Fibroblast of skin of abdomen (primary cell): ENCODE data around the gene RMC1. TPM values are rescaled to one million over a fixed set of nuclear protein-coding genes. Genes with fewer than 3 reads are reported as not detected.
"Not testable (repeated sequence)": the region's sequence is repeated elsewhere in the genome, so short reads cannot be mapped to it uniquely, and the experiment has no call there.

Experiments
- DNase-seq: peaks from one replicate; pipeline ENCODE4 v3.0.0-alpha.2; 2013
- polyA plus RNA-seq, 2 experiments: library from polyadenylated mRNA; unstranded; fragments of 120-200 nt; gene quantifications; one replicate each; pipeline ENCODE4 v1.2.1, GENCODE V29; 2013; ENCODE audit not compliant: insufficient read length in 2 of 2

RMC1 gene
- polyA plus RNA-seq (2013, experiment 1 of 2; ENCODE audit: insufficient read length), result 19.2 TPM
- 17.1 TPM for polyA plus RNA-seq (2013, experiment 2 of 2; ENCODE audit: insufficient read length)

- DNase-seq, result peak; percentile 93
These were observed at the start of gene RMC1 for GRCh38 chr18:23503038-23503962. RMC1 (plus strand) TSS chr18:23503511; CDS start chr18:23503619, 108 bp downstream.

DNA sequence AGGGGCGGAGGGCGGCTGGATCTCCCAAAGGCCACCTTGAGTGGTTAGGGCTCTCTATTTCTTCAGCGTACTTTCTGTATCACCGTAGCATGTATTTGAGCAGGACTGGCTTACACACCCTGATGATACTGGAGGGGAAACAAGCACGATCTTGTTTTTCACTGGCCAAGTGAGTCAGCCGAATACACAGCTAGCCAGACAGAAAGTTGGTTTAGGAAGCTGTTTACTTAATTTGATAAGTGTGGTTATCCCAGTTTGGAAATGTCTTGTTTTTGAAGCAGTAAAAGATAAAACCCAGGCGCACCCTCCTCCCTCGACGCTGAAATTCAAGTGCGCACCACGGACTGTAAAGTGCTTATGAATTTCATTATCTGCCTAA lies 49.6 kb upstream of the RMC1 start:
- peak; percentile 12 for DNase-seq

- no peak for DNase-seq
These were observed 46.5 kb upstream of the RMC1 start for GRCh38 chr18:23456835-23457234.

DNA sequence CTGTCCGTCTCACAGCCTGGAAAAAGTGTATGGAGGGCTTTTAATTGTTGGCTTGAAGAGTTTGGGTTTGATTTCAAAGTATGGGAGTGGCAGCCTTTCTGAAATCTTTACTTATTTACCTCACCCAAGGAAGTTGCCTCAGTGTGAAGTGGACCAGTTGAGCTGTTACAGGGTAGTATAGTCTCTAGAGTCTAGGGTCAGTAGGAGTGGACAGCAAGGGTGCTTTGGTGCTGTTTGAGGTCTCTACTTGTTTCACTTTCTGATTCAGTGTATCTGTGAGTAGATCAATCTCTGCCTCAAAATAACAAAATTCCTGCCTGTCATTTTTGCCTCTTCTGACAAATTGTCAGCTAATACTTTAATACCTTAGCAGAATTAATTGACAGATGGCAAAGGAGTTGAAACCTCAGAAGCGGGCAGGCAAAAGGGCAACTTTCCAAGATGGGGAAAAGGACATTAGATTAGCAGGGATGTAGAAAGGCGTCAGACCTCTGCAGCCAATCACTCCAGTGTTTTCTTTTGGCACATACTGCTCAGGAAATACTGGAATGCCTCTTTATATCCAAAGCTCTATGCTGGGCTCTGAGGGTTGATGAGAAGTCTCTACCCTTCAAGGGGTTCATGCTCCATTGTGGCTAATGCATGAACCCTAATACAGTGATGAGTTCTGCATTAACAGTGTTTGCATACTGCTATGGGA lies 44.3 kb upstream of the RMC1 start:
- no peak for DNase-seq

DNA sequence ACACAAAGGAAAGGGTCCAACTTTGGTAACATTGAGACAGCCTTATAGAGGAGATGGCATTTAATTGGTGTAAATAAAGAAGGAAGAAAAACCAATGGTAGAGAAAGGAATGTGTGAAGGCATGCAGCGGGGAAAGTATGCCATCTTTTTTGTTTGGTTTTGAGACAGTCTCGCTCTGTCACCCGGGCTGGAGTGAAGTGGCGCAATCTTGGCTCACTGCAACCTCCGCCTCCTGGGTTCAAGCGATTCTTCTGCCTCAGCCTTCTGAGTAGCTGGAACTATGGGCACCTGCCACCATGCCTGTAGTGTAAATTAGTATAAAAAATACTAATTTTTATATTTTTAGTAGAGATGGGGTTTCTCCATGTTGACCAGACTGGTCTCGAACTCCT lies 43.8 kb upstream of the RMC1 start:
- no peak for DNase-seq

- DNase-seq, result no peak
These were observed 42.7 kb upstream of the RMC1 start for GRCh38 chr18:23460285-23461273.

- DNase-seq, result no peak
These were observed 40.4 kb upstream of the RMC1 start for GRCh38 chr18:23462876-23463275.

DNA sequence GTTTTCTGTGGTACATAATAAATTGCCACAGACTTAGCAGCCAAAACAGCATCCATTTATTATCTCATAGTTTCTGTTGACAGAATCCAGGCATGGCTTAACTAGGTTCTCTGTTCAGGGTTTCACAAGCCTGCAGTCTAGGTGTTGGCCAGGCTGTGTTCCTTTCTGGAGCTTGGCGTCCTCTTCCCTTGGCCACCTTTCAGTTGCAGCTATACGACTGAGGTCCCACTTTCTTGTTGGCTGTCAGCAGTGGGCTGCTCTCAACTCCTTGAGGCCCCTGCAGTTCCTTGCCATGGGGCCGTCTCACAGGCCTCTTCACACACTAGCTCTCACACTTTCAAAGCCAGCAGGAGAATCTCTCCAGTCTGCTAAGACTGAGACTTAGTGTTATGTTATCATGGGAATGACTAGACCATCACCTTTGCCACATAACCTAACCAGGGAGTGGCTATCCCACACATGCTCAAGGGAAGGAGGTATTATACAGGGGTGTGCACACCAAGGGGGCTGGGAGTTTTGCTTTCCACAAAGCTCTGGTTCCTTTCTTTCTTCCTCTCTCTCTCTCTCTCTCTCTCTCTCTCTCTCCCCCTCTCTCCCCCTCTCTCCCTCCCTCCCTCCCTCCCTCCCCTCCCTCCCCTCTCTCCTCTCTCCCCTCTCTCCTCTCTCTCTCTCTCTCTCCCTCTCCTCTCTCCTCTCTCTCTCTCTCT lies 34.4 kb upstream of the RMC1 start:
- no peak for DNase-seq

GRCh38 chr18:23470620-23471387 lies 32.5 kb upstream of the RMC1 start:
- no peak for DNase-seq

DNA sequence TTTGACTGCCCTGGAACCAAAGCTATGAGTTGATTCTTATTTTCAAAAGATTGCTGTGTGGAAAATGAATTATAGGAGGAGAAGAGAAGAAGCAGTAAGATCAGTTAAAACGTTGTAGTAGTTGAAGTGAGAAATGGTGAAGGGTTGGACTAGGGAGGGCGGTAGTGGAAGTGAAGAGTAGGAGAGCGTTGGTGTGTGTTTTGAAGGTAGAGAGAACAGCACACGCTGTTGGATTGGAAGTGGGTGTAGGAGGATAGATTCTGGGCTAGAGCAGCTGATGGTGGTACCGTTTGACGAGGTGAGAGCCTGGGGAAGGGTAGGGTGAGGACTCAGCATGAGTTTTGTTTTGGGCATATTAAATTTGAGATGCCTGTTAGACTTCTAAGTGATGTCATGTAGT lies 31.8 kb upstream of the RMC1 start:
- no peak for DNase-seq

- no peak for DNase-seq
These were observed 23.3 kb upstream of the RMC1 start for GRCh38 chr18:23479829-23480505.

- no peak for DNase-seq
These were observed 18.6 kb upstream of the RMC1 start for GRCh38 chr18:23484561-23485182.

GRCh38 chr18:23485386-23485785 lies 17.9 kb upstream of the RMC1 start:
- DNase-seq, result no peak

DNA sequence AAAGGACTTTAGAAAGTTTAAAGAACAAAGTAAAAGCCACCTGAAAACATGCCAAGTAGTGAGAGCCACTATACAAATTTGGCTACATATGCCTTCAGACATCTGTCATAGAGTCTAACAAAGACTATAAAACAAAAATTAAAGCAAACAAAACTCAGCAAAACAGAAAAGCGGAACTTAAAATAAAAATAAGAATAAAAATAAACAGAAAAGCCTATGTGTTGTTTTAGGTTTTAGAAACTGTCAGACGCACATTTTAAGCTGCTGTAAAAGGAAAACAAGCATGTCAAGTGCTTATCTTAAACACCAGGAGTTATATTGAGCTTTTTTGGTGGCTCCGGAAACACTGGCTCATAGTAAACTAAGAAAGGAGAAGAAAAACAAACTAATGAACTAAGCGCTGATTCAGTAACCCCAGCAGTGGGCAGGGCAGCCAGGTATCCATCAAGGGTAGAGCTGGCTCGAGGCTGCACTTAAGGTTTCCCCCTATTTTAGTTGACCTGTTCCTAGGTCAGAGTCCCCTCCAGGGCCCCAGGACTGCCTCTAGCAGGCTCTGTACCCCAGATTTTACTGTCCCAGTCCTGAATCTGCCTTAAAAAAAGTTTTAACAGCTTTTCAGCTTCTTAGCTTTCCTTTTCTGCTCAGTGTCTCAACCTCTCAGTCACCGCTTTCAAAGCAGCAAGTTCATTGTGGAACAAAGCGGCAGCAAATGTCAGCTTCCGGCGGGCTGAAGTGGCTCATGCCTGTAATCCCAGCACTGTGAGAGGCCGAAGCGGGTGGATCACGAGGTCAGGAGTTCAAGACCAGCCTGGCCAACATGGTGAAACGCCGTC lies 15.4 kb upstream of the RMC1 start:
- no peak for DNase-seq

GRCh38 chr18:23489586-23489985 lies 13.7 kb upstream of the RMC1 start:
- DNase-seq, result not testable (repeated sequence)

DNA sequence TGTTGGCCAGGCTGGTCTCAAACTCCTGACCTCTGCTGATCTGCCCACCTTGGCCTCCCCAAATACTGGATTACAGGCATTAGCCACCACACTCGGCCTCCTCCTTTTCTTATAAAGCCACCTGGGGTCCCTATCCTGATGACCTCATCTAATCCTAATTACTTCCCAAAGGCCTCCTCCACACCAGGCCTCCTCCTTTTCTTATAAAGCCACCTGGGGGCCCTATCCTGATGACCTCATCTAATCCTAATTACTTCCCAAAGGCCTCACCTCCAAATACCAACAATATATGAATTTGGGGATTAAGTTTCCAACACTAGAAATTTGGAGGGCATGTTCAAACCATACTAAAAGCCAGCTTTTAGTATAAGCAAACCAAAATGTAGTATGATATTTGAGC lies 9.7 kb upstream of the RMC1 start:
- DNase-seq, result no peak

DNA sequence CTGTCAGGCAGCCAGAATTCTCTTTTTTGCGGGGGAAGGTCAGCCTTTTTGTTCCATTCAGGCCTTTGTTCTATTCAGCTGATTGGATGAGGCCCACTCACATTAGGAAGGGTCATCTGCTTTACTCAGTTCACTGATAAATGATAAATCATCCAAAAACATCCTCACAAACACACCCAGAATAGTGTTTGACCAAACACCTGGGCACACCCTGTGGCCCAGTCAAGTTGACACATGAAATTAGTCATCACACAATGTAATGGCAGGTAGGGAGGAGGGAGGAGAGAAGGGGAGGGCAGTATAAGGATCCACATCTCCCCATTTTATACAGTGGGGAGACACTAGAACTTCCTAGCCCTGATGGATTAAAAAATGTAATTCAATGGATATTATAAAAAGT lies 8.3 kb upstream of the RMC1 start:
- DNase-seq, result no peak

DNA sequence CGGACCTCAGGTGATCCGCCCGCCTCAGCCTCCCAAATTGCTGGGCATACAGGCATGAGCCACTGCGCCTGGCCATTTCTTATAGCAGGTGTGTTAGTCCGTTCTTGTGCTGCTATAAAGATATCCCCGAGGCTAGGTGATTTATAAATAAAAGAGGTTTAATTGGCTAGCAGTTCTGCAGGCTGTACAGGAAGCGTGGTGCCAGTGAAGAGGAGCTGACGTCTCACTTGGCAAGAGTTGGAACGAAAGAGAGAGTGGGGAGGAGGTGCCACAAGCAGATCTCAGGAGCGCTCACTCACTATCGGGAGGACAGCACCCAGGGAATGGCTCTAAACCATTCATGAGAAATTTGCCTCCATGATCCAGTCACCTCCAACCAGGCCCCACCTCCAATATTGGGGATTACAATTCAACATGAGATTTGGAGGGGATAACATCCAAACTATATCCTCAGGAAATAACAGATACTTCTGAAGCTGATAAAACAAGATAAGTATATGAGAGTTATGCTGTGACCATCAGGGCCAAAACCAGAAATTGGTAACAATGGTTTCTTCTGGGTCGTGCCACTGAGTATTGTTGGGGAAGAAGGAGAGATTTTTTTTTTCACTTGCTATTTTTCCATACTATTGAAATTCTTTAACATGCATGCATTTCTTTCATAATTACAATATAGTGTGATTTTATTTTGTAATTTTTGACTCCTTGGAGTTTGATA lies 7.4 kb upstream of the RMC1 start:
- no peak for DNase-seq
